ENCODE results near the gene DYNC2H1. TPM values are rescaled to one million over a fixed set of nuclear protein-coding genes. Genes with fewer than 3 reads are reported as not detected.

The DYNC2H1 gene
- total and polyA plus RNA-seq, 8 donors: 12.8 to 41.2 (median 31.1) TPM

GRCh38 chr11:103164093-103164796, 55.0 kb downstream of the DYNC2H1 start:
- Histone ChIP-seq H3K4me3 (no peak overlapping the region), H3K27ac (peak overlapping the region; percentile 11 to 23), H3K9me3 (no peaks in the 10 kb centered on the region), H3K4me1 (no peaks in the 10 kb centered on the region), H3K27me3 (no peaks in the 10 kb centered on the region), H3K36me3 (peaks cover 0 to 7% of the 10 kb centered on the region in 2 donors)
- ATAC-seq: peak; percentile 87
- no peak for DNase-seq
- TF ChIP-seq CTCF (IDR thresholded peaks at IDR 0.05): no peak
- intact Hi-C loops (cut with DNase I): no loop called here

GRCh38 chr11:103167166-103167565, 57.9 kb downstream of the DYNC2H1 start:
- DNase-seq: no peak
- Histone ChIP-seq H3K4me3 (no peak overlapping the region), H3K27me3 (no peaks in the 10 kb centered on the region), H3K9me3 (no peaks in the 10 kb centered on the region), H3K27ac (no peak overlapping the region), H3K4me1 (no peaks in the 10 kb centered on the region), H3K36me3 (peaks cover 0 to 7% of the 10 kb centered on the region in 2 donors)
- ATAC-seq: no peak
- intact Hi-C loops (cut with DNase I): no loop called here
- TF ChIP-seq CTCF (IDR thresholded peaks at IDR 0.05): no peak

DNA sequence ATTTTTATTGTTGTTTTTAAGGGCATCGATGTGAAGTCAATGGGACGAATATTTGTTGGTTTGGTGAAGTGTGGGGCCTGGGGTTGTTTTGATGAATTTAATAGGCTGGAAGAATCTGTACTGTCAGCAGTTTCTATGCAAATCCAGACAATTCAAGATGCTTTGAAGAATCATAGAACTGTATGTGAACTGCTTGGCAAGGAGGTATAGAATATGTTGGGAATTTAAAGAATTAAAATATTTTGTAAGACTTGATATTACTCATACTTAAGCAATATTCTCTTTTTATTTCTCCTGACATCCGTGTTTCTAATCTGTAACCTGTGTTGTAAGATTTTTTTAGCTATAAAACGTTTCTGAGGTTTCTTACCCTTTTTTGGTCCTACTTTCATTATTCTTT, 61.6 kb downstream of the DYNC2H1 start:
- intact Hi-C loops (cut with DNase I): no loop called here
- TF ChIP-seq CTCF (IDR thresholded peaks at IDR 0.05): no peak
- no peak overlapping the region for H3K27ac ChIP-seq
- no peaks in the 10 kb centered on the region for H3K4me1 ChIP-seq
- H3K36me3 ChIP-seq: no peaks in the 10 kb centered on the region
- no peaks in the 10 kb centered on the region for H3K27me3 ChIP-seq
- no peak for DNase-seq
- no peak overlapping the region for H3K4me3 ChIP-seq
- ATAC-seq: no peak
- no peaks in the 10 kb centered on the region for H3K9me3 ChIP-seq

DNA sequence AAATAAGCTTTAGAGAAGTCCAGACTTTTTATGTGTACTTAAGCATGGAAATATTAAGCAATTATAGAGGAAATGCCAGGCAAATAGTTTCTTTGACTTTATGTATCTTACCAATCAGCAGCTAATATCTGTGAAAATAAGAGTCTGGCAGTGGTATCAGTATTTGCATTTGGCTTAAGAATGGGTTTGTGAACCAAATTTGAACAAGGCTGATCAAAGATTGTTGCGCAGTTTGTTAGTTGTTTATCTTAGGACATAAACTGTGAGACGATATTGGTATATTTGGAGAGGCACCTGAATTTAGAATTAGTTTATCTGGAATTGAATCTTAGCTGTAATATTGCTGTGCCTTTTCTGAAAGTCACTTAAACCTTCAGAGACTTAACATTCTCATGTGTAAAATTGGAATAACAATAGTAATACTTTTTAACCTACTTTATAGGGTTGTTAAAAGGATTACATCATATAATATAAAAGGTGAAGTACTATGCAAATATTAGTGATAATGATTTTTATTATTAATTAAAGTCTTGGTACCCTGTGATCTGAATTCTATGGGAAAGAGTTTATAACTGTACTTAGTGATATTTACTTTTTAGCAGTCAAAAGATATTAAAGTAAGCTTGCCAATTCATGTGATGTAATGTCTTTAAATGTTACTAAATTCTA, 66.4 kb downstream of the DYNC2H1 start:
- no peak for ATAC-seq
- Histone ChIP-seq H3K27ac (no peak overlapping the region), H3K9me3 (no peaks in the 10 kb centered on the region), H3K4me3 (no peak overlapping the region), H3K27me3 (no peaks in the 10 kb centered on the region), H3K4me1 (no peaks in the 10 kb centered on the region), H3K36me3 (no peaks in the 10 kb centered on the region)
- no peak for DNase-seq
- intact Hi-C loops (cut with DNase I): no loop called here
- TF ChIP-seq CTCF (IDR thresholded peaks at IDR 0.05): no peak

DNA sequence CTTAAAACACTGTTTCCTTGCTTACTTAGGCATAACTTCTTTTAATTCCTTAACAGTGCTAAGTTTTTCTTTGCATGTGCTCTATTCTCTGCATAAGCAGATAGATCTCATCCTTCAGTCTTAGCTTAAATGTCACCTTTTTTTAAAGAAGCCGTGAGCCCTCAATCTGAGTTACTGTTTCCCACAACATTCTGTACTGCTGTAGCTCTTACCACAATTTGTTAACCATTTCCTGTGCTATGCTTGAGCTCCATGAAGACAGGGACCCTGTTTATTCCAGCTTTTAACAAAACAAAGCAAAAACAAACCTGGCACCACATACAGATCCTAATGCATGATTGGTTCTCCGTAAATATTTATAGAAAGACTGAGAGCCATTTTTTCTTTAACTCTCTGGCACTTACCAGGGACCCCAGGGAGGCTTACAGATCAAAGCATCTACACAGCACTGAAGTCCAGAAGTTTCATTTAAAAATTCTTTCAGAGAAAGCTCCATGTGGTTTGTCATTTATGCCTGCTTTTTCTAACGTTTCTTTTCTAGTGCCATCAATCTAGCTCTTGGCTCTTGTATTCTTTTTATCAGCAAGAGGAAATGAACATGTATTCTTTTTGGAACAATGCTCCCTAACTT, 74.9 kb downstream of the DYNC2H1 start:
- intact Hi-C loops (cut with DNase I): no loop called here
- Histone ChIP-seq H3K27me3 (no peaks in the 10 kb centered on the region), H3K4me1 (no peaks in the 10 kb centered on the region), H3K36me3 (no peaks in the 10 kb centered on the region), H3K27ac (no peak overlapping the region), H3K9me3 (no peaks in the 10 kb centered on the region), H3K4me3 (no peak overlapping the region)
- ATAC-seq: no peak
- no peak for TF ChIP-seq CTCF (IDR thresholded peaks at IDR 0.05)
- DNase-seq: no peak

All from left lung (tissue), 10 donors.